Endometrial microvascular endothelial cells (primary cell): ENCODE measurements around the gene PPP1R18. TPM values are rescaled to one million over a fixed set of nuclear protein-coding genes. Genes with fewer than 3 reads are reported as not detected.

ENCODE experiments used
- in situ Hi-C: cut with HindIII; loops from 2 replicates; pipeline ENCODE4 v1.10.0; 2017; ENCODE audit warnings: low sequenced_read_pairs, low pct_unique_long_range_greater_than_20kb; ENCODE audit errors: inconsistent ontology term
- total RNA-seq: library from RNA; depleted of rRNA; stranded (reverse); fragments of >200 nt; gene quantifications from one replicate; pipeline ENCODE4 v1.2.3, GENCODE V29; 2015; ENCODE audit errors: inconsistent ontology term

PPP1R18 gene
- total RNA-seq, 1 donor from 2014 or later, result 86.2 TPM

DNA sequence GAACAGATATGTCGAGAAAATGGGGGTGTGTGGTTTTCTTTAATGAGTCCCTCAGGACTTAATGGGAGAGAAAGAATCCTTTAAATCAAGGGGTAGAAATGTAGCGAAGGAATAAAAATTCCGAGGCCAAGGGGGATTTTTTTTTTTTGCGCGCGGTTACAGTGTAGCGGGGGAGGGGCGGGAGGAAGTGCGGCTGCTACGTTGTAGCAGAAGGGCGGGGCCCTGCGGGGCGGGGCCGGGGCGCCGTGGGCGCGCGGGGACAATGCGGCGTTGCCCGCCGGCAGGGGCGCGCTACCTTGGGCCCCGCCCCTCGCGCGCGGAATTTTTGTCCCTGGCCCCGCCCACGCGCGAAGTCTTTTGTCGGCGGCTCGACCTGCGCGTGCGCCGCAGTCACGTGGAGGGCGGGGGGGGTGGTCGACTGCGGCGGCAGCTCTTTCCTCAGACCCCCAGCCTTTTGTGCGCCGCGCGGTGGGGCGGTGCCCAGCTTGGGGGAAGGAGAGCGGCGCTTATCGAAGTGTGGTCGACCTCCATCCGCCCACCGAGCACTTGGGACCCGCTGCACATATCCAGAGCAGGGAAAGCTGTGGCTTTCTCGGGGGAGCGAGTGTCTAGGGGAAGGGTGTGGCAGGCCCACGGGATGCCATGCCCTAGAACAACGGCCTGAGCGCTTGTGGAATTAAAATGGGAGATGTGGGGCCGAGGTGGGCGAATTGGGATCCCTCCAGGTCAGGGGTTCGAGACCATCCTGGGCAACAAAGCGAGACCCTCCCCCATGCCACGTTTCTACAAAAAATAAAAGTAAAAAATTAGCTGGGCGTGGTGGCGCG is 35.0 kb upstream of the PPP1R18 start:
- in situ Hi-C loops, result no loop called here

DNA sequence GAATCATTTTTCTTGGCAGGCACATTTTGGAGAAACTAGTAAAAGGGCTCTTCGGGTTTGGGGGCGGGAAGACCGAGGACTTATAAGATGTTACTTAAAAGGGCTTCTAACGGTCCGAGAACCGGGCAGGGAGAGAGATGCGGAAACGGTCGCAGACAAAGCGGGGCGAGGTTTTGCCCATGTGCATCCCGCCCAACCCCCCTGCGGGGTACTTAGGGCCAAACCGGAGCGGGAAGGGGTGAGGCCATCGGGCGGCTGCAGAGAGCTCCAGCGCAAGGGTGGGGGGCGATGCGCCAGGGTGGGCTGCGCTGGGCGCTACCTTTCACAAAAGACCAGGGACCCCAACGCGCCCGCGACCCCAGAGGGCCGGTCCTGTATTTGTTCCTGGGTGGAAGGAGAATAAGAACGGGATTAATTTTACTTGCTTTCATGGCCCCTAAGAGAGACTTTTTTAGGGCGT is 34.3 kb upstream of the PPP1R18 start:
- in situ Hi-C loops, result no loop called here

GRCh38 chr6:30719791-30720737 is 33.6 kb upstream of the PPP1R18 start, which contains the start of gene TUBB:
TSS of gene TUBB (plus strand) at chr6:30720352. CDS start at chr6:30720507, 155 bp downstream.
- in situ Hi-C loops, result loop anchor here (10.0 kb wide), 1 partner anchor 175 kb away; no protein-coding TSS in a partner anchor

DNA sequence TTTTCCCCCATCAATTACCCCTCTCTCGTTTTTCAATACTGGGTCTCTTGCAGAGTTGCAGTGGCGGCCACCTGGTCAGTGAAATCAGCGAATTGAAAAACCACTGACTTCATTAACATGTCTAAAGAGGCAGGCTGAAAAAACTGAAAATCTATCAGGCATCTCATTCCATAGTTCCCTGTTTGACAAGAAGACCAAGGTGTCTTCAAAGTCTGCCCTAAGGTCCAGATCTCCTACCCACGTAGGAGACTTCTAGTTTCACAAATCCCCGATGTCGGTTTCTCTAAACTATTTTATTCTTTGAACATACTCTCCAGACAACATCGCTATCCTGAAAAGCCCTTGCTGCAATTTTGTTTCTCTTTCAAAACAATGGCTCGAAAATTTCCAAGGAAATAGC is 32.9 kb upstream of the PPP1R18 start:
- in situ Hi-C loops, result loop anchor here (10.0 kb wide), 1 partner anchor 175 kb away; no protein-coding TSS in a partner anchor

DNA sequence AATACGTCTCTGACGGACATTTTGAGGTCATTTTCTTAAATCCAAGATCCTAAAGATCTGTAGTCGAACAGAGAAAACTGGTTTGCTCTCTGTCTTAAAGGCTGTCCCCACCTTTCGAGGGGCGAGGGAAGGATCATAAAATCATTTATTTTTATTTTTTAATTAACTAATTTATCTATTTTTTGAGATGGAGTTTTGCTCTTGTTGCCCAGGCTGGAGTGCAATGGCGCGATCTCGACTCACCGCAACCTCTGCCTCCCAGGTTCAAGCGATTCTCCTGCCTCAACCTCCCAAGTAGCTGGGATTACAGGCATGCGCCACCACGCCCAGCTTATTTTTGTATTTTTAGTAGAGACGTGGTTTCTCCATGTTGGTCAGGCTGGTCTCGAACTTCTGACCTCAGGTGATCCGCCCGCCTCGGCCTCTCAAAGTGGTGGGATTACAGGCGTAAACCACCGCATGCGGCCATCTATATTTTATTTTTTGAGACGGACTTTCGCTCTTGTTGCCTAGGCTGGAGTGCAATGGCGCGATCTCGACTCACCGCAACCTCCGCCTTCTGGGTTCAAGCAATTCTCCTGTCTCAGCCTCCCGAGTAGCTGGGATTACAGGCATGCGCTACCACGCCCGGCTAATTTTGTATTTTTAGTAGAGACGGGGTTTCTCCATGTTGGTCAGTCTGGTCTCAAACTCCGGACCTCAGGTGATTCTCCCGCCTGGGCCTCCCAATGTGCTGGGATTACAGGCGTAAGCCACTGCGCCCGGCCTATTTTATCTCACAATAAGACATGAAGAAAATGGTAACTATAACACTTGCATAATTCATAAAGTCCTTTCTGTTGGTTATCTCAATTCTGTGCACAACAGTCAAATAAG is 31.6 kb upstream of the PPP1R18 start:
- in situ Hi-C loops, result loop anchor here (10.0 kb wide), 1 partner anchor 173 kb away; no protein-coding TSS in a partner anchor

DNA sequence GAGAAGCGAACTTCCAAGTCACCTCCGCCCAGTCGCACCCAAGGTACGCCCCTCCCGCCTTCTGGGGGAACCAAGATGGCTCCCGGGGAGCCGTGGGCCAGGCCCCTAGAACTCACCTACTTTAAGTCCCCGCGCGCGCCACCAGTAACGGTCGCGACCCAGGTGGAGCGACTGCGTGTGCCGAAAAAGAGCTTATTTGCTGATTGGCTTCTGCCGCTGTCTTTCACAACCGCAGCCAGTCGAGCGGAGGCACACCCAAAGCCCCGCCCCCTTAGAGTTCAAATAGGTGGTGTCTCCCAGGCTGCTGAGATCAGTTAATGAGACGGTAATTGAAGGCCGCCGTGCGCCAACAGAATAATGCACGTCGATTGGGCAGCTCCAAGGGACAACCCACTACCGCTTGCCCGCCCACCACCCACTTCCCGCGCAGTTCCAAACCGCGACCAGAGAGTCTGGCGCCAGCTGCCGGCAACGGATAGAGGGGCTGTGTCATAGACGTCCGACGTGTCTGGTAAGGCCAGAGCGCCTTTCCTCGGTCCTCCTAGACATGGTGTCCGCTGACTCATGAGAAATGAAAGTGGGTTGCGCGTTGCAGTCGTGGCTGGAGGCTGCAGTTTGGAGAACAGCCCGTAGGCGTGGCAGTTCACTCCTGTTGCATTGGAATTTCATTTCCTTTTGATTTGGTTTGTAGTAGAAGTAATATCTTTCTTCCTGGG is 30.8 kb upstream of the PPP1R18 start, which contains the start of gene MDC1:
MDC1 (minus strand) TSS at position 153 of the 716 bp plus-strand sequence. CDS start 2,106 bp downstream, outside the sequence.
- in situ Hi-C loops, result loop anchor here (10.0 kb wide), 1 partner anchor 172 kb away; no protein-coding TSS in a partner anchor

GRCh38 chr6:30716879-30717128 is 30.4 kb upstream of the PPP1R18 start:
- in situ Hi-C loops, result loop anchor here (10.0 kb wide), 1 partner anchor 172 kb away; no protein-coding TSS in a partner anchor

GRCh38 chr6:30714263-30714662 is 27.8 kb upstream of the PPP1R18 start:
- in situ Hi-C loops, result loop anchor here (10.0 kb wide), 1 partner anchor 169 kb away; no protein-coding TSS in a partner anchor

GRCh38 chr6:30712441-30712945 is 26.0 kb upstream of the PPP1R18 start:
- in situ Hi-C loops, result loop anchor here (10.0 kb wide), 1 partner anchor 168 kb away; no protein-coding TSS in a partner anchor

DNA sequence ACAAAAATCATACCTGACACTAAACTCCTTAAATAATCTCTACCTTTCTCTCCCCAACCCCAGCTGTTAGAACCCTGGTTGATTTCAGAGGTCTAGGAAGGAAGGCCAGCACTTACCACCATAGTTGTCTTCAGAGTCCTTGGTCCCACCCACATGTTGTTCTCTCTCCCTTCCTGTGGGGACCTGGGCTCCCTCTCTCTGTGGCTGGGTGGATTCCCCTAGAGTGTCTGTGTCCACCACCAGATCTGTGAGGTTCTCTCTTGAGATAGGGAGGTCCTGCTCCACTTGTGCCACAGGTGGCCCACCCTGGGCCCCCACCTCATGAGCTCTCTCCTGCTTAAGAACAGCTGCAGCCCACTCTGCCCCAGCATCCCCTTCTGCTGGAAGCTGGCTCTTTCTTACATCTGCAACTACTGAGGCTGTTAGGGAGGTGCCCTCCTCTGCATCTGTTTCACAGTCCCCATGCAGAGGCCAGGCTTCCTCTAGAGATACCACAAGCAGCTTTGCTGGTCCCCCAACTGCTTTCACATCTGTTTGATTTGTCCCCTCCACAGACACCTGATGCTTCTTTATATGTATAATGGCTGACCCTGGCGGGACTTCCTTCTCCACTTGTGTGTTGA is 25.4 kb upstream of the PPP1R18 start:
- in situ Hi-C loops, result loop anchor here (10.0 kb wide), 1 partner anchor 167 kb away; no protein-coding TSS in a partner anchor

DNA sequence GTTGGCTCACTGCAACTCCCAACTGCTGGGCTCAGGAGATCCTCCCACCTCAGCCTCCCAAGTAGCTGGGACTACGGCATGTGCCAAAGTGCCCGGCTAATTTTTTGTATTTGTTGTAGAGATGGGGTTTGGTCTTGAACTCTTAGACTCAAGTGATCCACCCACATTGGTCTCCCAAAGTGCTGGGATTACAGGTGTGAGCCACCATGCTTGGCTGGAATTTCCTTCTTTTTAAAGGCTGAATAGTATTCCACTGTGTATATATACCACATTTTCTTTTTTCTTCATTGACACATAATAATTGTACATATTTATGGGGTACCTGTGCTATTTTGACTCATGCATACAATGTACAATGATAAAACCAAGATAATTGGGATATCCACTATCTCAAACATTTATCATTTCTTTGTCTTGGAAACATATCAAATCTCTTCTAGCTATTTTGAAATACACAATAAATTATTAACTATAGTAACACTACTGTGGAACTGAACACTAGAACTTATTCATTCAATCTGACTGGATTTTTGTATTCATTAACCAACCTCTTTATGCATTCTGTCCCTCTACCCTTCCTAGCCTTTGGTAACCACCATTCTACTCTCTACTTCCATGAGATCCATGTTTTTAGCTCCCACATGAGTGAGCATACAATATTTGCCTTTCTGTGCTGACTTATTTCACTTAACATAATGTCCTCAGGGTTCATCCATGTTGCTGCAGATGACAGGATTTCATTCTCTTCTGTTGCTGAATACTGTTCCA is 22.8 kb upstream of the PPP1R18 start:
- in situ Hi-C loops, result no loop called here

DNA sequence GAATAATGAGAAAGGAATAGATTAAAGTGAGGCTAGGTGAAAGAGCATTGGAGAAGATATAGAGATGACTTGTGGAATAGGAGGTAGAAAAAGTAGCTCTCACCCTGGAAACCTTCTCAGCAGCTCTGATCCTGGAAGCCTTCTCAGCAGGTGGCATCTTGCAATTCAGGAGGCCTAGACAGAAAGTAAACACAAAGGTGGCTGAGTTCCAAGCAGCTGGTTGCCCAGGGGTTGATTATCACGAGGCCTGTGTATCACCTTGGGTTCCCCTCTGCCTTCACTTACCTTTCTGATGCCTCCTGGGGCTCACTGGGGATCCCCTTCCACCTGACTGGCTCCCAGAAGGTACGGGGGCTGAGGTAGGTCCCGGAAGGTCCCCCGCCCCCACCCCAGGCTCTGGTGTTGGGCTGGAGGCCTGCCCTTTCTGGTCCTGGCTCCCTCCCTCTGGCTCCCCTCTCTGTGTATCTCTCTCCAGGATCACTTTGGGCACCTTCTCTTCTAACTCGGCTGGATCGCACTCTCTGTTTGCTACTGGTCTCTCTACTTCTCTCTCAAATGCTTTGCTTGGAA is 20.9 kb upstream of the PPP1R18 start:
- in situ Hi-C loops, result no loop called here

GRCh38 chr6:30705620-30706019 is 19.2 kb upstream of the PPP1R18 start:
- in situ Hi-C loops, result no loop called here

DNA sequence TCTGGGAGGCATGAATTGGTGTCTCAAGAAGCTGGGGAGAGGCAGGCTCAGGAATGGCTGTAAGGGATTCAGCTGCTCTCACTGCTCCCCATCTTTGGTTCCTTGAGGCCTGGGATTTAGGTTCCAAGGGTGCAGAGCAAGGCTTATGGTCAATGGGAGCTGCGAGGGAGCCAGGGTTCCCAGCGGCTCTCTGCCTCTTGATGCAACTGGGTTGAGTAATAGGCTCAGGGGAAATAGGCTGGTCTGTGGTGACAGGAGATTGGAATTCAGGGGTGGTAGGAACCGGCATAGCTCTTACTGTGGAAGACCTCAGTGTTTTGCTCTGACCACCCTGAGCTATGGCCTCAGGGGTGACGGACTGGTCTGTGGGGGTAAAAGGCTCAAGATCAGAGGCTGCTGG is 17.4 kb upstream of the PPP1R18 start:
- in situ Hi-C loops, result no loop called here

- in situ Hi-C loops, result no loop called here
Observed at GRCh38 chr6:30703011-30703410, 16.6 kb upstream of the PPP1R18 start.

DNA sequence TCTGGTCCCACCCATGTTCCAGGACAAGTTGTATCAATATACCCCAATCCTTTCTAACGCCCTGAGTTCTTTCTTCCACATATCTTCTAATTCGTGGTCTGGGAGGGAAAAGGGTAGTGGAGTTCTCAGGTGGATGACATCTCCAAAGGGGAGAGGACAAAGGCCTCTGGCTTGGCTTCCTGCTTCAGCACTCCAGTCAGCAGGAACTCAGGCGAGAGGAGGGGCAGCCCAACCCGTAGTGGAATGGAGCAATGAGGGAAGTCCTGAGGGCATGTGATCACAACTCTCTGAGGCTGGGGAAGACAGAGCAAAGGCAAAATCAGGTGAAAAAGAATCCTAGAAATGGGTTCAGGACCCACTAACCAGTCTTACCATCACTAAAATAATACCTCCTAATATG is 13.9 kb upstream of the PPP1R18 start:
- in situ Hi-C loops, result no loop called here
